Measurements from ENCODE around the gene CMTR2.

CMTR2 gene

DNA sequence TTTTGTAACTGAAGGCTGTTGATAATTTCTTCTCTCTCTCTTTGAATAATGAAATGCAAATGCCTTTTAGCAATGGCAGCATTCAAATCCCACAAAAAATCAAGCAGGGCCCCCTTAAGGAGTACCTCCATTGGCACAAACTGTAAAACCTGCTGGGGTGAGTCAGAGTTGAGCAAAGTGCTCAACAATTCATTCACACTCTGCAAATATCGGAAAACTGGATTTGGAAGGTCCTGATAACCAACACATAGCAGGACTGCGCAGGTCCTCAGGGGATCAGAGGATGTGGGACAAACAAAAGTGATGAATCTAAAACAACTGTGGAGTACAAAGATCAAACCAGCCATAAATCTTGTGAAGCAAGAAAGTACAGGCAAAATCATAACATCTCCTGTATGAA is 5.6 kb downstream of the CMTR2 start:
- no peak for DNase-seq (ENCODE audit: low read depth in 1 of 2, low spot score in 1 of 2)
- Histone ChIP-seq H3K27me3 (ENCODE audit: insufficient read depth, poor library complexity, severe bottlenecking) (no peaks in the 10 kb centered on the region), H3K4me3 (replicated peaks; ENCODE audit: insufficient read depth, low read length) (no peak overlapping the region), H3K27ac (replicated peaks) (no peak overlapping the region)
- TF ChIP-seq SPI1 (IDR thresholded peaks at IDR 0.05; ENCODE audit: borderline replicate concordance, low read depth) (no peak), POLR2AphosphoS5 (IDR thresholded peaks at IDR 0.05; ENCODE audit: low read depth) (no peak), GABPA (IDR thresholded peaks at IDR 0.05; ENCODE audit: low read depth) (no peak)
- TF ChIP-seq, protein P1, sequence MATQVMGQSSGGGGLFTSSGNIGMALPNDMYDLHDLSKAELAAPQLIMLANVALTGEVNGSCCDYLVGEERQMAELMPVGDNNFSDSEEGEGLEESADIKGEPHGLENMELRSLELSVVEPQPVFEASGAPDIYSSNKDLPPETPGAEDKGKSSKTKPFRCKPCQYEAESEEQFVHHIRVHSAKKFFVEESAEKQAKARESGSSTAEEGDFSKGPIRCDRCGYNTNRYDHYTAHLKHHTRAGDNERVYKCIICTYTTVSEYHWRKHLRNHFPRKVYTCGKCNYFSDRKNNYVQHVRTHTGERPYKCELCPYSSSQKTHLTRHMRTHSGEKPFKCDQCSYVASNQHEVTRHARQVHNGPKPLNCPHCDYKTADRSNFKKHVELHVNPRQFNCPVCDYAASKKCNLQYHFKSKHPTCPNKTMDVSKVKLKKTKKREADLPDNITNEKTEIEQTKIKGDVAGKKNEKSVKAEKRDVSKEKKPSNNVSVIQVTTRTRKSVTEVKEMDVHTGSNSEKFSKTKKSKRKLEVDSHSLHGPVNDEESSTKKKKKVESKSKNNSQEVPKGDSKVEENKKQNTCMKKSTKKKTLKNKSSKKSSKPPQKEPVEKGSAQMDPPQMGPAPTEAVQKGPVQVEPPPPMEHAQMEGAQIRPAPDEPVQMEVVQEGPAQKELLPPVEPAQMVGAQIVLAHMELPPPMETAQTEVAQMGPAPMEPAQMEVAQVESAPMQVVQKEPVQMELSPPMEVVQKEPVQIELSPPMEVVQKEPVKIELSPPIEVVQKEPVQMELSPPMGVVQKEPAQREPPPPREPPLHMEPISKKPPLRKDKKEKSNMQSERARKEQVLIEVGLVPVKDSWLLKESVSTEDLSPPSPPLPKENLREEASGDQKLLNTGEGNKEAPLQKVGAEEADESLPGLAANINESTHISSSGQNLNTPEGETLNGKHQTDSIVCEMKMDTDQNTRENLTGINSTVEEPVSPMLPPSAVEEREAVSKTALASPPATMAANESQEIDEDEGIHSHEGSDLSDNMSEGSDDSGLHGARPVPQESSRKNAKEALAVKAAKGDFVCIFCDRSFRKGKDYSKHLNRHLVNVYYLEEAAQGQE (IDR thresholded peaks at IDR 0.05; ENCODE audit: insufficient replicate concordance, low read depth) = no peak
- TF ChIP-seq, protein P2, sequence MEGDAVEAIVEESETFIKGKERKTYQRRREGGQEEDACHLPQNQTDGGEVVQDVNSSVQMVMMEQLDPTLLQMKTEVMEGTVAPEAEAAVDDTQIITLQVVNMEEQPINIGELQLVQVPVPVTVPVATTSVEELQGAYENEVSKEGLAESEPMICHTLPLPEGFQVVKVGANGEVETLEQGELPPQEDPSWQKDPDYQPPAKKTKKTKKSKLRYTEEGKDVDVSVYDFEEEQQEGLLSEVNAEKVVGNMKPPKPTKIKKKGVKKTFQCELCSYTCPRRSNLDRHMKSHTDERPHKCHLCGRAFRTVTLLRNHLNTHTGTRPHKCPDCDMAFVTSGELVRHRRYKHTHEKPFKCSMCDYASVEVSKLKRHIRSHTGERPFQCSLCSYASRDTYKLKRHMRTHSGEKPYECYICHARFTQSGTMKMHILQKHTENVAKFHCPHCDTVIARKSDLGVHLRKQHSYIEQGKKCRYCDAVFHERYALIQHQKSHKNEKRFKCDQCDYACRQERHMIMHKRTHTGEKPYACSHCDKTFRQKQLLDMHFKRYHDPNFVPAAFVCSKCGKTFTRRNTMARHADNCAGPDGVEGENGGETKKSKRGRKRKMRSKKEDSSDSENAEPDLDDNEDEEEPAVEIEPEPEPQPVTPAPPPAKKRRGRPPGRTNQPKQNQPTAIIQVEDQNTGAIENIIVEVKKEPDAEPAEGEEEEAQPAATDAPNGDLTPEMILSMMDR (IDR thresholded peaks at IDR 0.05; ENCODE audit: insufficient read depth, low read length) = no peak

DNA sequence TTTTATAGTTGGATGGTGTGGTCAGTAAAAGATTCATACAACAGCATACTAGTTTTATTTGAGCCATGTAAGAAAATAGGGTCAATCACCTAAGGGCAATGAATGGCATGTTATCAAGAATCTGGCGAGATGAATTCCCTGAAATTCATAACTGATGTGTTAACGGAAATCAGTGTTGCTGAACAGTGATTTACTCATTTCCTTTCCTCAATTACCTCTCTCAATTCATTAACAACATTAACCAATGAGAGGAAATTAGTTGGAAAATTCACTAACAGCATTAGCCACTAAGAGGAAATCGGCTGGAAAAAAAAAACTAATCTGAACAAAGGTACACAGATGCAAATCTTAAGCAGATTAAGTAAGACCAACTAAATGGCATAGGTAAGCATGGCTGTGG is 6.3 kb downstream of the CMTR2 start:
- no peak for DNase-seq (ENCODE audit: low read depth in 1 of 2, low spot score in 1 of 2)
- no peak overlapping the region for H3K4me3 ChIP-seq (replicated peaks; ENCODE audit: insufficient read depth, low read length)
- no peaks in the 10 kb centered on the region for H3K27me3 ChIP-seq (ENCODE audit: insufficient read depth, poor library complexity, severe bottlenecking)
- H3K27ac ChIP-seq (replicated peaks) = no peak overlapping the region
- TF ChIP-seq, protein P1 (IDR thresholded peaks at IDR 0.05; ENCODE audit: insufficient replicate concordance, low read depth) = no peak
- TF ChIP-seq GABPA (IDR thresholded peaks at IDR 0.05; ENCODE audit: low read depth) = no peak
- TF ChIP-seq POLR2AphosphoS5 (IDR thresholded peaks at IDR 0.05; ENCODE audit: low read depth) = no peak
- no peak for TF ChIP-seq SPI1 (IDR thresholded peaks at IDR 0.05; ENCODE audit: borderline replicate concordance, low read depth)
- TF ChIP-seq, protein P2 (IDR thresholded peaks at IDR 0.05; ENCODE audit: insufficient read depth, low read length) = no peak

DNA sequence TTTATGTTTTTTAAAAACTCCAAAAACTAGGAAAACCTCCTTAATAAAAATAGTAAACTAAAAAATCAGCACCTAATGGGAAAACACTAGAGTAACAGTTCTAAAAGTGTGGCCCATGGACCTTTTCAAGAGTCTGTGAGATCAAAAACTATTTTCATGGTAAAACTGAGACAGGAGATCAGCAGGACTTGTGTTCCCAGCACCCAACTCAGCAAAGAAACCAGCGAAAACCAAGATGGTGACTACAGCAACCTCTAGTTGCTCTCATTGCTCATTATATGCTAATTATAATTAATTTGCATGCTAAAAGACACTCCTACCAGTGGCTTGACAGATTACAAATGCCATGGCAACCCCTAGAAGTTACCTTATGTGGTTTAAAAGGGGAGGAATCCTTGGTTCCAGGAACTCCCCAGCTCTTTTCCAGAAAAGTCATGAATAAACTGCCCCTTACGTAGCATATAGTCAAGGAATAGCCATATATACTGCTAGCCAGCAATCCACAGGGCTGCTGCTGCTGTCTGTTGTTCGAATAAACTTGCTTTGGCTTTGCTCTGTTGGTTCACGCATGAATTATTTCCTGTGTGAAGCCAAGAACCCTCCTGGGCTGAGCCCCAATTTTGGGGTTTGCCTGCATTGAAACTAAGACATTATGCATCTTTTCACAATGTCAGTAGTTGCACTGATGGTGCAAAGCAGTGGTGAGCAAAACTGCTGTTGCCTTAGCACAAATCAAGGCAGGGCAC is 12.4 kb downstream of the CMTR2 start:
- Histone ChIP-seq H3K27ac (replicated peaks) (no peak overlapping the region), H3K27me3 (ENCODE audit: insufficient read depth, poor library complexity, severe bottlenecking) (peaks cover 2% of the 10 kb centered on the region), H3K4me3 (replicated peaks; ENCODE audit: insufficient read depth, low read length) (no peak overlapping the region)
- no peak for DNase-seq (ENCODE audit: low read depth in 1 of 2, low spot score in 1 of 2)
- TF ChIP-seq POLR2AphosphoS5 (IDR thresholded peaks at IDR 0.05; ENCODE audit: low read depth) (no peak), GABPA (IDR thresholded peaks at IDR 0.05; ENCODE audit: low read depth) (no peak), SPI1 (IDR thresholded peaks at IDR 0.05; ENCODE audit: borderline replicate concordance, low read depth) (no peak)
- TF ChIP-seq, protein P2 (IDR thresholded peaks at IDR 0.05; ENCODE audit: insufficient read depth, low read length) = no peak
- TF ChIP-seq, protein P1 (IDR thresholded peaks at IDR 0.05; ENCODE audit: insufficient replicate concordance, low read depth) = no peak
